Parathyroid adenoma (tissue), 2 donors: ENCODE results near the gene S100A14.

ENCODE experiments used
- H2AFZ ChIP-seq: fragments of 300-600 bp; sonication (generic); one replicate; pipeline ENCODE4 v1.7.0; 2017; ENCODE audit warnings: antibody characterized with exemption, mild to moderate bottlenecking
- H3K27ac ChIP-seq: fragments of 300-600 bp; sonication (generic); one replicate; pipeline ENCODE4 v1.7.0; 2017
- H3K27me3 ChIP-seq: fragments of 300-600 bp; sonication (generic); one replicate; pipeline ENCODE4 v1.7.0; 2017; ENCODE audit warnings: low read length; ENCODE audit not compliant: control insufficient read depth, insufficient read depth
- H3K36me3 ChIP-seq: fragments of 300-600 bp; sonication (generic); one replicate; pipeline ENCODE4 v1.7.0; 2017; ENCODE audit warnings: low read length; ENCODE audit not compliant: control insufficient read depth, insufficient read depth
- H3K4me1 ChIP-seq: fragments of 300-600 bp; sonication (generic); one replicate; pipeline ENCODE4 v1.7.0; 2017; ENCODE audit warnings: control low read depth
- H3K4me2 ChIP-seq: fragments of 300-600 bp; sonication (generic); one replicate; pipeline ENCODE4 v1.7.0; 2017; ENCODE audit warnings: low read length
- H3K4me3 ChIP-seq: fragments of 300-600 bp; sonication (generic); one replicate; pipeline ENCODE4 v1.7.0; 2017; ENCODE audit warnings: low read depth, low read length
- H3K79me2 ChIP-seq: fragments of 300-600 bp; sonication (generic); one replicate; pipeline ENCODE4 v1.7.0; 2017; ENCODE audit warnings: control low read depth
- H3K9ac ChIP-seq: fragments of 300-600 bp; sonication (generic); one replicate; pipeline ENCODE4 v1.7.0; 2017; ENCODE audit warnings: mild to moderate bottlenecking
- H3K9me3 ChIP-seq: fragments of 300-600 bp; sonication (generic); one replicate; pipeline ENCODE4 v1.7.0; 2017; ENCODE audit warnings: low read length; ENCODE audit not compliant: control insufficient read depth
- CTCF ChIP-seq: fragments of 300-600 bp; sonication (generic); IDR thresholded peaks from one replicate; pipeline ENCODE4 v1.7.0; 2017; ENCODE audit warnings: antibody characterized with exemption, mild to moderate bottlenecking
- donor health status: primary hyperparathyroidism.

The S100A14 gene

GRCh38 chr1:153607381-153607780, 8.7 kb downstream of the S100A14 start:
- H3K4me3 ChIP-seq: no peak overlapping the region
- H3K4me1 ChIP-seq: peaks cover 25% of the 10 kb centered on the region
- no peak for TF ChIP-seq CTCF
- H3K79me2 ChIP-seq: peaks cover 5% of the 10 kb centered on the region
- no peaks in the 10 kb centered on the region for H3K9me3 ChIP-seq
- no peak overlapping the region for H3K4me2 ChIP-seq
- no peak overlapping the region for H2AFZ ChIP-seq
- no peaks in the 10 kb centered on the region for H3K27me3 ChIP-seq
- no peaks in the 10 kb centered on the region for H3K36me3 ChIP-seq
- H3K27ac ChIP-seq: no peak overlapping the region
- H3K9ac ChIP-seq: no peak overlapping the region

GRCh38 chr1:153606194-153606593, 9.9 kb downstream of the S100A14 start:
- H3K9ac ChIP-seq: no peak overlapping the region
- no peaks in the 10 kb centered on the region for H3K36me3 ChIP-seq
- H3K27me3 ChIP-seq: no peaks in the 10 kb centered on the region
- H3K79me2 ChIP-seq: peaks cover 5% of the 10 kb centered on the region
- no peak overlapping the region for H2AFZ ChIP-seq
- H3K9me3 ChIP-seq: no peaks in the 10 kb centered on the region
- H3K4me1 ChIP-seq: peaks cover 22% of the 10 kb centered on the region
- no peak overlapping the region for H3K27ac ChIP-seq
- TF ChIP-seq CTCF: no peak
- no peak overlapping the region for H3K4me2 ChIP-seq
- H3K4me3 ChIP-seq: no peak overlapping the region

GRCh38 chr1:153602749-153603148, 13.4 kb downstream of the S100A14 start:
- no peaks in the 10 kb centered on the region for H3K27me3 ChIP-seq
- H3K4me2 ChIP-seq: no peak overlapping the region
- no peak for TF ChIP-seq CTCF
- no peak overlapping the region for H3K4me3 ChIP-seq
- no peak overlapping the region for H3K9ac ChIP-seq
- no peak overlapping the region for H2AFZ ChIP-seq
- H3K4me1 ChIP-seq: no peaks in the 10 kb centered on the region
- no peaks in the 10 kb centered on the region for H3K9me3 ChIP-seq
- H3K36me3 ChIP-seq: no peaks in the 10 kb centered on the region
- H3K79me2 ChIP-seq: peaks cover 5% of the 10 kb centered on the region
- no peak overlapping the region for H3K27ac ChIP-seq

- H3K4me1 ChIP-seq: no peaks in the 10 kb centered on the region
- no peak overlapping the region for H3K9ac ChIP-seq
- no peaks in the 10 kb centered on the region for H3K36me3 ChIP-seq
- H3K4me3 ChIP-seq: no peak overlapping the region
- no peaks in the 10 kb centered on the region for H3K79me2 ChIP-seq
- no peak overlapping the region for H3K27ac ChIP-seq
- H3K4me2 ChIP-seq: no peak overlapping the region
- H3K27me3 ChIP-seq: no peaks in the 10 kb centered on the region
- TF ChIP-seq CTCF: no peak
- H2AFZ ChIP-seq: no peak overlapping the region
- no peaks in the 10 kb centered on the region for H3K9me3 ChIP-seq
These were observed 16.3 kb downstream of the S100A14 start for GRCh38 chr1:153599847-153600246.

- Histone ChIP-seq H2AFZ (no peak overlapping the region), H3K27me3 (no peaks in the 10 kb centered on the region), H3K9me3 (no peaks in the 10 kb centered on the region), H3K27ac (no peak overlapping the region), H3K79me2 (no peaks in the 10 kb centered on the region), H3K36me3 (no peaks in the 10 kb centered on the region), H3K4me1 (no peaks in the 10 kb centered on the region), H3K4me3 (no peak overlapping the region), H3K4me2 (no peak overlapping the region), H3K9ac (no peak overlapping the region)
- no peak for TF ChIP-seq CTCF
These were observed 17.6 kb downstream of the S100A14 start for GRCh38 chr1:153598309-153599172.
